HG02885 (cell line): ENCODE results near the gene SPDEF.

Source experiments
- ATAC-seq: cut with Tn5 transposase; IDR thresholded peaks from one replicate; pipeline ENCODE4 v1.9.1; 2021; ENCODE audit warnings: mild to moderate bottlenecking; ENCODE audit not compliant: unreplicated experiment, poor library complexity

SPDEF gene

DNA sequence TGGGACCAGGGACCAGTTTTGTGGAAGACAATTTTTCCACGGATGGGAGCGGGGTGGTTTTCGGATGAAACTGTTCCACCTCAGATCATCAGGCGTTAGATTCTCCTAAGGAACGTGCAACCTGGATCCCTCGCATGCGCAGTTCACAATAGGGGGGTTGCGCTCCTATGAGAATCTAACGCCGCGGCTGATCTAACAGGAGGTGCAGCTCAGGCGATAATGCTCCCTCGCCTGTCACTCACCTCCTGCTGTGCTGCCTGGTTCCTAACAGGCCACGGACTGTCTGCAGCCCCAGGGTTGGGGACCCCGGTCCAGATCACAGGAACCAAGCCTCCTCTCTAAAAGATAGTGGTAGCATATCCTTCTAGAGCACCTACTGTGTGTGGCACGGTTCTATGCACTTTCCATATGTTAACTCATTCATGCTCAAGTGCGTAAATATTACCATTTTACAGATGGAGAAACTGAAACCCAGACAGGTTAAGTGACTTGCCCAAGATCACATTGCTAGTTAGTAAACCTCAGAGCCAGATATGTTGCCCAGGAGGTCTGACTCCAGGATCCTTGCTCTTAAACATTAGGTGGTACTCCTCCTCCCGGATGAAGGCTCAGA lies 25.3 kb downstream of the SPDEF start:
- ATAC-seq = no peak

DNA sequence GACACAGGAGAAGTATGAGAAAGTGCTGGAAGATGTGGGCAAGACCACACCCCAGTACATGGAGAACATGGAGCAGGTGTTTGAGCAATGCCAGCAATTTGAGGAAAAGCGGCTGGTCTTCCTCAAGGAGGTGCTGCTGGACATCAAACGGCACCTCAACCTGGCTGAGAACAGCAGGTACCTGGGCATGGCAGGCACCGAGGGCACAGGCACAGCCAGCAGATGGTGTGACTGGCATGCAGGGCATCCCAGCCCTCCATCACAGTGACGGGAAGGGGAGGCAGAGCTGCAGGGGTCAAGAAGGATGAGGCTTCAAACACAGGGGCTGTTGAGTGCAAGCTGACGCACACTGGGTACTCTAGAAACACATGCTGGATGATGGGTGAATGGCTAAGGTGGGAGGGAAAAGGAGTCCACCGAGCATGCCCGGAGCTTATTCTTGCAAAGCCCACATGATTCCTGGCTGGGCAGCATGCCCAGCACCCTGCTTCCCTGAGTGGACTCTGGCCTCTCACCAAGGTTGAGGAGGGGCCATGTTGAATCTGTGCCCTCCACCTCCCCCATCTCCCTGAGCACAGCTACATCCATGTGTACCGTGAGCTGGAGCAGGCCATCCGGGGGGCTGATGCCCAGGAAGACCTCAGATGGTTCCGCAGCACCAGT lies 26.3 kb downstream of the SPDEF start:
- ATAC-seq = no peak

DNA sequence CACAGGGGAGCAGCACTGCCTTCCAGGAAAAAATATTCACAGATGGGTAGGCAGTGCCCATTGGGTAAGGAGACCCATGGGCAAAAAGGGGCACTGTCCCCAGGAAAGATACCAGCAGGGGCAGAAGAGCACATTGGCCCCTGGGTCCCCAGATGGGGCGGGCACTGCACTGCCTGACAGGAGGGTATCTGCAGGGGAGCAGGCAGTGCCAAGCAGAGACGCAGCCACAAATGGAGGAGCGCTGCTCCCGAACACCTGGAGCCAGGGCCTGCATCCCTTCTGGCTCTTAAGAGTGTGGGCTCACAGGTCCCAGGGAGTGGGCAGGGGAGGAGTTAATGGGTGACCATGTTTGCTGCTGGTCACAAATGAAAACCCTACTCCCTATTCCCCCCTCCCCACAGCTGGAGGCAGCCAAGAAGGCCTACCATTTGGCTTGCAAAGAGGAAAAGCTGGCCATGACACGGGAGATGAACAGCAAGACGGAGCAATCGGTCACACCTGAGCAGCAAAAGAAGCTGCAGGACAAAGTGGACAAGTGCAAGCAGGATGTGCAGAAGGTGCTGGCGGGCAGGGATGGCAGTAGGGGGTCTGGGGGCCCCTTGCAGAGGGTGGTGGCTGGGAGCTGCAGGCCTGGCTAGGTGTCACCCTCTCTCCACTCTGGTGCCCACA lies 27.0 kb downstream of the SPDEF start:
- ATAC-seq = no peak

DNA sequence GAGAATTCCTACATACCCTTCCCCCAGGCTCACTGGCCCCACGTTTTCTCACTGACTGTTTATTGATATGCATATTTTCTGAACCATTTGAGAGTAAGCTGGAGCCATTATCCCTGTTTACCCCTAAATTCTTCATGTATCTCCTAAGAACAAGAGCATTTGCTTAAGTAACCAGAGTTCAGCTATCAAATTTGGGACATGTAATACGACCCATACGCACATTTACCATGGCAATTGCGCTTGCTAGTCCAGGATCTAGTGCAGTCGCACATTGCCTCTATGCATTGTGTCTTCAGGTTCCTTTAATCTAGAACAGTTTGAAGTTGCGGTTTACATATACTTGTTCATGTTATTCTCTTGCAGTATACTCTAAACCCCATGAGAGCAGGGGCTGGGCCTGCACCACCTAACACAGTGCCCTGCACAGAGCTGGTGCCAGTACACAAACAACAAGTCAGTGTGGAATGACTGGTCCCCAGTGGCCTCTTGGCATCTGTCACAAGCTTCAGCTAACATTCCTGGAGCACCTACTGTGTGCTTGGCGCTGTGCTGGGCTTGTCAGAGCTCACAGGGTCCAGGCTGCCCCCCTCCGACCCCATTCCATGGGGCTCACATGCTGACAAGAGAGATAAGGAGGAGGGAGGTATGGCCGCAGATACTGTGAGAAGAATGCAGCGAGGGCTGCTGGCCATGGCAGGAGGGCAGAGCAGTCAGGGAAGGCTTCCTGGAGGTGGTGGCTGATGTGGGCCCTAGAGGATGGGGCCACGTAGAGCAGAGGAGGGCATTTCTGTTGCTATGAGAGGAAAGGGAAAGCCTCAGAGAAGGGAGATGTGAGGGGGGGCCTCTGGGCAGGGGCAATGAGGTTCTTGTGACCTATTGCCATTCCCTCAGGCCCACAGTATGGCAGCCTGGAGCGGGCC lies 28.1 kb downstream of the SPDEF start:
- ATAC-seq = no peak

DNA sequence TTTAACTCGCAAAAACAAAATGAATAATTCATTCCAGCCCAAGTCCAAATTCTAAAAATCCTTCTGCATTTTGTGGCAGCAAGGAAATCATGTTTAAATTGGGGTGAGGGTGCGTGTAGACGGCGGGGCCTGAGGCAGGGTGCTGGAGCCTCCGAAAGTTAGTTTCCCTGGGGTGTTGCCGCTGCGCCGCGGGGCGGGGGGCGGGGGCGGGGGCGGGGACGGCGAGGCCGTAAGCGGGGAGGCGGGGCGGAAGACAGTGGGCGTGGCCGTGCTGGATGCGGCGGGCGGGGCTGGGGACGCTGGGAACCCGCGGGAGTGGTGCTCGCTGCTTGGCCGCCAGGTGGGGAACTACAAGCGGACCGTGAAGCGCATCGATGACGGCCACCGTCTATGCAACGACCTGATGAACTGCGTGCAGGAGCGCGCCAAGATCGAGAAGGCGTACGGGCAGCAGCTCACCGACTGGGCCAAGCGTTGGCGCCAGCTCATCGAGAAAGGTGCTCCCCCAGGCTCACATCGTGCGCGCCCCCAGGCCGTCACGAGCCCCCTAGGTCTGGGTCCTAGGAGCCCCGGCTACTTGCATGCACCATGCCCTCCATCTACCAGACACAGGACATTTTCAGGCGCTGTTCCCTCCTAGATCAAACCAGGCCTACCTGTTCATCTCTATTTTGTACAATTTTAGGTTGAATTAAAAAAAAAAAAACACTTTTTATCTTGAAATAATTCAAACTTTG lies 29.0 kb downstream of the SPDEF start:
- ATAC-seq = peak; percentile 91

DNA sequence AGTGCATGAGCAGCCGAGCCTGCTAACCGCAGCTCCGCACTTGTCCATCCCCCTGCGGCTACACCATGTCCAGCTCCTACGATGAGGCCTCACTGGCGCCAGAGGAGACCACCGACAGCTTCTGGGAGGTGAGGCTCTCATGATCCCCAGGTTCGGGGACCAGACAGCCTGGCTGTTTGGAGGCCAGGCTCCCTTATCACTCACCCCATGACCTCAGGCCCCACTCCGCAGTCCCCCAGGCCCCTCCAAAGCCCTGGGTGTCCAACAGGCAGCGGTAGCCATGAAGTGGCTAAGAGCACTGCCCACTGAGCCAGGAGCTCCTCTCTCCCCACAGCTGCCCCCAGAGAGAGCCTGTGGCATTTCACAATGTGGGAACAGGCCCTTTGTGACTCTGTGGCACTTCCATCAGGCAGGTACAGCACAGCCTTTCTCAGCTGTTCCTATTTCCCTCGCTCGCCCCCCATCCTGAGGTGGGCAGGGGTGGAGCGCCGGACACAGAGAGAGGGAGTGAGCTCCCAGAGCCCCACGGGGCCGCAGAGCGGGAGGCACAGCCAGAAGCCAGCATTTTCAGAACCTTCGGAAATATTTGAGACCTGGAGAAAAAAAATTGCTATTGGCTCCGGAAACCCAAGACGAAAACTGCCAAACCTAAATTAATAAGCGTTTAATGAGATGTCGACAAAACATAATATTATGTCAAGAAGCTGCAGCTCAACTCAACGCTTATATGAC lies 29.7 kb downstream of the SPDEF start:
- ATAC-seq = no peak

DNA sequence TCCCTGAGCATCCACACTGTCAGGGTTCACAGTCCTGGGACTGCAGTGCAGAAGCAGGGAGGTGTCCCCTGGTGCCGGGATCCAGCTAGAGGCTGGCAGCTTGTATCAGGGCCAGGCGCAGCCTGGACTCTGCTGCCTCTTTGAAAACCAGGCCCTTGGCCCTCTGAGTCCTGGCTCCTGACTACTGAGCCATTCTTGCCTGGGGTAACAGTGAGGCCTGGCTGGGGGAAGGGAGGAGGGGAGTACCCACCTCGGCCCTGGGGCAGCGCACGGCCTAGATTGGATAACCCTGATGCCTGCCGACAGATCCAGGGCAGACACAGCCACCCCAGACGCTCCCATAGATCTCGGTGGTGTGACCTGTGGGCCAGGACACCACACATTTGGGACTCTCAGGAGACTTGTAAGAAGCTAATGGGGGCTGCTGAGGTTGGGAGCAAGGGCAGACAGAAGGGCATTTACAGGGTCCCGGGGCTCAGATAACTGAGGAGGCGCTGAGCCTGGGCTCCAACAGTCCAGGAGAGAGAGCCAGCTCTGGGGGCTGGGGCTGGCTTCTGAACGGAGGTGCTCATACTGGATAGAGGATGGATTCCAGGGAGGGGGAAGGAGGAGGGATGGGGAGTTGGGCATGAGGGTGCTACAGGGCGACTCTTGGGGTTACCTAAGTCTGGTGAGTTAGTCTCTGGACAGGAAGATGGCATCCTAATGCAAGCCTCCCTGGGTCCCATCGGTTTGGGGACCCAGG lies 30.5 kb downstream of the SPDEF start:
- no peak for ATAC-seq

DNA sequence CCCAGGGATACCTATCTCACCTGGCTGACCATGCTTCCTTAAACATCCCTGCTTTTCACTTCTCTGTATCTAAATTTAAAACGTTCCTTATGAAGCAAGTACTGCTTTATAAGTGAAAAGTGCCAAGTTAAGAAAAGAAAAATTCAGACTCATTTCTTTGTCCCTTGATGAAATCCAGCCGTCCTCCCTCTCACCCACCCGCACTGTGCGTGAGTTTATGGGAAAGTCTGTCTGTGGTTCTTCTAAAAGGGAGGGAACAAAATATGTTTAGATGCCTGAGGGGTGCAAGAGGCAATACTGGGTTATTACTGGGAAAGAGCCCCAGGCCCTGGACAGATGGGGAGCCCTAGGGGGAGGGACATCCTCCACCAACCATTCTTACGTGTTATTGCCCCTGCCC lies 31.2 kb downstream of the SPDEF start:
- no peak for ATAC-seq

DNA sequence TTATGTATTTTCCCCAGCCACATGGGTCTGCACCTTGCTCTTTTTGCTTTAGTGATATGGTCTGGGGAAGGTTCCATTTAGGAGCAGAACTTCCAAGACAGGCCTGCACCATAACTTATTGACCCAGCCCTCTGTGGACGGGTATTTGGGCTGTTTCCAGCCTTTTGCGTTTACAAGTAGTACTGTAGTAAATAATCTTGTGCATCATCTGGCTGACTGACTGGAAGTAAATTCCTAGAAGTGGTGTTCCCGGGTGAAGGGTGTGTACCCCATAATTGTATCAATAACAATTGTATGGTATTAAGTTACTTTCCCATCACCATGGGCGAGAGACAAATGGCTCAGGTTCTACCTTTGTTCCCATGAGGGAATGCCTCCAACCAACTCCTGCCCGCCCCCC lies 31.6 kb downstream of the SPDEF start:
- ATAC-seq = no peak

DNA sequence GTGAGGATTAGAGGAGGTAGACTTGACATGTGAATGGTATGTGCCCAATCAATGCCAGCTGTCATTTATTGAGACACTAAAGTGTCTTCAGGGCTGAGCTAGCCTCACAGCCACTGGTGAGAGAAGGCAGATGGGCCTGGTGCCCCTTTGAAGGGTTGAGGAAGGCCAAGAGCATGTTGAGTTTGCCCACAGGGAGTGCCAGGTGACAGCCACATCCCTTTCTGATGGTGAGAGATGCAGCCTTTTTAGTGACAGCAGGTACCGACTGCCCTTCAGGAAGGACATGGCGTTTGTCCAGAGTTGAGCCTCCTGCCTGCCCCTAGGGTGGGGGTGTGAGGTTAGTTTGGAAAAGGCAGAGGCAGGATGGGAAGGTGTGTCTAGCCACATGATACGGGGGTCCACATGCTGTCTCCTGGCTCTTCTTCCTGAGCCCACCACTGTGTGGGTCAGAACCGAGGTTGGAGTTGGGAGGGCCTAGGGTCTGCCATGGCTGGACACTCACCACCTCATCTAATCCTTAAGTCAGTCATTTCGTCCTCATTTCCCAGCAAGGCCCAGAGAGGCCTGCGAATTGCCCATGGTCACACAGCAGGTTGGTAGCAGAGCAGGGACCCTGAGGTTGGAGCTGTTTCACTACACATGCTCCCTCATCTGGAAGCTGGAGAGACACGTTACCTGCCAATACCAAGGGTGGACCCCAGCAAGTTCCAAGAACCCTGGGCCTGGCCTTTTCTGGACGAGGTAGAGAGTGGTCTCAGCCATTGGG lies 32.5 kb downstream of the SPDEF start:
- ATAC-seq = no peak

DNA sequence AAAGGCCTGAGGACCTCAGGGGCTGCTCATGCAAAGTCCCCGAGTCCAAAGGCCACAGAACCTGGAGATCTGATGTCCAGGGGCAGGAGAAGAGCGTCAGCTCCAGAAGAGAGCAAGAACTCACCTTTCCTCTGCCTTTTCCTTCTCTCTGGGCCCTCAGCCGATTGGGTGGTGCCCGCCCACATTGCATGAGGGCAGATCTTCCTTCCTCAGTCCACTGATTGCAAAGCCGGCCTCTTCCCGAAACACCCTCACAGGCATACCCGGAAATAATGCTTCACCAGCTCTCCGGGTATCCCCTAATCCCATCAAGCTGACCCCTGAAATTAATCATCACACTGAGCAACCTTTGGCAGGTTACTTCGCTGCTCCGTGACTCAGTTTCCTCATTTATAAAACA lies 33.4 kb downstream of the SPDEF start:
- no peak for ATAC-seq

DNA sequence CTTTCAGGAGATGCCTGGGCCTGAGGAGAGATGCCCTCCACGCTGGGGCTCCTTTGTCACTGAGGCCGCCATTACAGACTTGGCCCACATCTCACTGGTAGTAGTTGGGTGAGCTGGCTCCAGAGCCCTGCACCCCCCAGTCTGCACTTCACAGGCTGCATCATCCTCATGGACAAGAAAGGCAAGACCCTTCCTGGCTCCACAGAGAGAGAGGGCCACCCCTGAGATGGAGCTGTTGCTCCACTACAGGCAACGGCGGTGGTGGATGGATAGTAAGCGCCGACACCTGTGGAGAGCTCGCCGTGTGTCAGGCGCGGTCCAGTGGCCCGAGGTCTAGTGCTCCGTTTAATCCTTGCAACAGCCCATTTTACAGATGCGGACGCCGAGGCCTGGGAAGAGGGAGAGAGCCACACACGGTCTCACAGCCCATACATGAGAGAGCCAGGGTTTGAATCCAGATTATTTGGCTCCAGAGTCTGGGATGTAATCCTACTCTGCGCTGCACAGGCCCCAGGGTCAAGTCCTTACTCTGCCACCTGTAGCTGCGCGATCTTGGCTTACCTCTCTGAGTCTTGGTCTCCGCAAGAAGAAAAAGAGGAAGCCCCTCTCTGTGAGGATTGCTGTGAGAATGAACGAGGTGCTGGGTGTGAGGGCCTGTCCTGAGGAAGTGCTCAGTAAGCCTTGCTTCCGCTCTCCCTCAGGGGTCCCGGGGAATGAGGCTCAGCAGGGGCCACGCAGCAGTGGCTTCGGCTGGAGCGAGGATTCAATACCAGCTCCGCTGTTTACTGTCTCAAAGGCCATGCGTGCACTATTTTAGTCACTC lies 34.5 kb downstream of the SPDEF start:
- no peak for ATAC-seq

DNA sequence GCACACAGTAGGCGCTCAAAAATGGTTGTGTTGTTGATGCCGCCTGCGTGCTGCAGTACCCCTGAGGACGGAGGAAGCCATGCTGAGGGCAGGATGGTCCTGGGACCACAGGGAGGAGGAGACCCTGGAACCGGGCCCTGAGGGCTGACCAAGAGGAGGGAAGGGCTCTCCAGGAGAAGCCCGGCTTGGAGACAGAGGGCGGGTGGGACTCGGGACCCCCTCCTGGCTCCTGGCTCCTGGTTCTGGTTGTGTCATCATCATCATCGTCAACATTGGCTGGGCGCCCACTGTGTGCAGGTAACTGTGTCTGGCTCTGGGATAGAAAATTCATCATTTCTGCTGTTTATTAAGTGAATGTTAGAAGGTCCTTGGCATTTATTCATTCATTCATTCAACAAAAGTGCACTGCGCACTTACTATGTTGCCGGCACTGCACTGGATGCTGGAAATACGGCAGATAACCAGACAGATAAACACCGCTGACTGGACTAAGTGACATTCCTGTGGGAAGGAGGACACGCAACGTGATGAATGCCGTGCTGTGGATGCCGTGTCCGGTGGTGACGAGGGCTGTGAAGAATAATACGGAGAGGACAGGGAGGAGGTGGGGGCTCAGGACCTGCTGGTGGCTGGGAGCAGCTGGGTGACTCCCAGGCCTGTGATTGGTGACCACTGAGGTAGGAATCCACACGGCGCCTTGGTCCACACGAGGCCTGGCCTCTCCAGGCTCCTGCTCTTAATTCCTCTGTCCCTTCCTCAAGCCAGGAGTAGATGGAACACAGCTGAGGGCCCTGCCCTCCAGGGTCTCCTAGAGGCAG lies 35.3 kb downstream of the SPDEF start:
- ATAC-seq = no peak

DNA sequence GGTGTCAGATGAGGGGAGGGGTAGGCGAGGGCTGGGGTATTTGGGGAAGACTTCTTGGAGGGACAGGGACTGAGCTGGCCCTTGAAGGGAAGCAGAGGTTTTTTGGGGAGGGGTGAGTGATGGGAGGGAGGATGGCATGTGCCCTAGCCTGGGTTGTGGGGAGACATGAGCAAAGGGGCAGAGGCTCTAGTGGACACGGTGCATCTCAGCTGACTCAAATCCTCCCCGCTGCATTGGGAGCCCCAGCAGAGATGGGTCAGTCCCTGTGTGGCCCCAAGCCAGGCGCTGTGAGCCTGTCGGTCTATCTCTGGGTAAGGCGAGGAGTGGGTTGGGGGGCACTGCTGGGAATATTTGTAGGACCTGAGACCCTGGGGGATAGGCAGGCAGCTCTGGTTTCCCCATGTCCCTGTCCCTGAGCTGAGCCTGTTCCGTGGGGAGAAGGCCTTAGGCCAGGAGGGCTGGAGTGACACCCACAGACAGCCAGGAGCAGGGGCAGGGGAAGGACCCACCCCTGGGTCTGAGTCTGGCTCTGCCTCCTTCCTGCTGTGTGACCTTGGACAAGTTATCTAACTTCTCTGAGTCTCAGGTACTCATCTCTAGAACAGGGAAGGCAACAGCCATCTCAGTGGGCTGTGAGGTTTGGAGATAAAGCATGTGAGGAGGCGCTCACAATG lies 36.0 kb downstream of the SPDEF start:
- no peak for ATAC-seq

DNA sequence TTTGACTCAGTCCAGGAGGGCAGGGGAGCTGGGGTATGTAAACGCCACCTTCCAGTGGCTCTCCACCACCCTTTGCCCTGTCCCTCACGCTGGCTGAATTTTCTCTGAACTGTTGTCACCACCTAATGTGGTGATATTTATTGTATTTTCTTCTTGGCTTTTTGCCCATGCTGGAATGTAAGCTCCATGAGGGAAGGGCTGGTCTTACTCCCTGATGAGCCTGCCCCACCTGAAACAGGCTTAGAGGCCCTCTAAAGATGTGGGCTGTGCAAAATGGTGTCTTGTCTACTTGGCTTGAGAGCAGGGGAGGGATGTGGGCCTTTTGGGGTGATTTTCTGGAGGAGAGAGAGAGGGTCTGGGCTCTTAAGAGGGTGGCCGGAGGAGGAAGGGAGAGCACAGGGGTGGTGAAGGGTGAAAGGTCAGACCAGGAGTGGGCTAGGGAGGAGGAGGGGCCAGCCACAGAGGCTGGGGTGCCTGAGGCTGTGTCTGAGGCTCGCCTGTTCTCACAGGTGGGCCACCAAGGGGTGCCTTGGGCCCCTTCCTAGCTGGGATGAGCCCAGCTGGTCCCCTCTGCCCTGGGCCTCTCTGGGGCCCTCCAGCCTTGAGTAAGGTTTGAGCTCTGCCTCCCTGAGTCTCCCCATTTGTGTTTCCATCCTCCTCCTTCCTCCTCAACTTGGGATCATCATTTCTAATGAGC lies 37.3 kb downstream of the SPDEF start:
- no peak for ATAC-seq
